Measurements from ENCODE around the gene ATP5F1B.

The ATP5F1B gene

GRCh38 chr12:56645201-56645716 is 525 bp downstream of the ATP5F1B start:
- DNase-seq: no peak

GRCh38 chr12:56644654-56645053 is 1.1 kb downstream of the ATP5F1B start:
- no peak for DNase-seq

- no peak for DNase-seq
Measured at GRCh38 chr12:56641219-56641618, 4.6 kb downstream of the ATP5F1B start.

GRCh38 chr12:56637621-56638020 is 8.2 kb downstream of the ATP5F1B start:
- no peak for DNase-seq

- DNase-seq: peak; percentile 96
Measured at GRCh38 chr12:56636675-56637540, 8.9 kb downstream of the ATP5F1B start.

GRCh38 chr12:56635806-56636674 is 9.7 kb downstream of the ATP5F1B start:
- DNase-seq: peak; percentile 80

GRCh38 chr12:56634837-56635791 is 10.7 kb downstream of the ATP5F1B start:
- peak; percentile 58 for DNase-seq

GRCh38 chr12:56634242-56634836 is 11.4 kb downstream of the ATP5F1B start:
- no peak for DNase-seq

- no peak for DNase-seq
Measured at GRCh38 chr12:56633468-56634241, 12.1 kb downstream of the ATP5F1B start.

- no peak for DNase-seq
Measured at GRCh38 chr12:56632701-56633467, 12.9 kb downstream of the ATP5F1B start.

- peak; percentile 38 for DNase-seq
Measured at GRCh38 chr12:56631790-56632700, 13.7 kb downstream of the ATP5F1B start.

- DNase-seq: peak; percentile 81
Measured at GRCh38 chr12:56630180-56630632, 15.6 kb downstream of the ATP5F1B start, which contains the start of gene BAZ2A. TSS of gene BAZ2A (minus strand) at chr12:56630326. CDS start at chr12:56617530, 12,796 bp downstream.

- DNase-seq: peak; percentile 37
Measured at GRCh38 chr12:56629459-56630179, 16.2 kb downstream of the ATP5F1B start.

GRCh38 chr12:56628671-56629458 is 16.9 kb downstream of the ATP5F1B start:
- DNase-seq: peak; percentile 60

- no peak for DNase-seq
Measured at GRCh38 chr12:56626701-56627100, 19.1 kb downstream of the ATP5F1B start.

- DNase-seq: no peak
Measured at GRCh38 chr12:56622535-56622934, 23.2 kb downstream of the ATP5F1B start.

- DNase-seq: no peak
Measured at GRCh38 chr12:56616925-56617324, 28.9 kb downstream of the ATP5F1B start.

Measured in activated CD4-positive, alpha-beta T cell treated with anti-CD3 and anti-CD28 coated beads, Interleukin-2, amount 50 U/mL, for 1 hour (primary cell).